Tibial artery (tissue), 4 donors: ENCODE data around the gene MYL6B.

ENCODE experiments used
- DNase-seq, 2 donors: peaks; one replicate each; pipeline ENCODE4 v3.0.0-alpha.2; 2019
- H3K27ac ChIP-seq, 2 donors: fragments of 200-600 bp; sonication (generic) in 1 of 2; 1 replicate in 1 of 2; 2 replicates in 1 of 2; pipeline ENCODE4 v1.5.1; 2018 to 2019; ENCODE audit warnings: mild to moderate bottlenecking in 1 of 2
- H3K27me3 ChIP-seq, 2 donors: fragments of 200-600 bp; sonication (generic) in 1 of 2; one replicate each; pipeline versions ENCODE4 v1.5.1 to v1.6.0; 2016 to 2019
- H3K36me3 ChIP-seq, 3 donors: fragments of 200-600 bp; sonication (generic) in 2 of 3; one replicate each; pipeline ENCODE4 v1.5.1; 2016 to 2019; ENCODE audit warnings: mild to moderate bottlenecking in 2 of 3
- H3K4me1 ChIP-seq, 4 donors: fragments of 200-600 bp; sonication (generic) in 2 of 4; 1 replicate in 3 of 4; 2 replicates in 1 of 4; pipeline ENCODE4 v1.5.1; 2016 to 2019
- H3K4me3 ChIP-seq, 2 donors: fragments of 200-600 bp; sonication (generic) in 1 of 2; 1 replicate in 1 of 2; 2 replicates in 1 of 2; pipeline ENCODE4 v1.5.1; 2018 to 2019; ENCODE audit warnings: mild to moderate bottlenecking in 2 of 2
- H3K9me3 ChIP-seq, 3 donors: fragments of 200-600 bp; sonication (generic) in 1 of 3; one replicate each; pipeline ENCODE4 v1.5.1; 2016 to 2019
- intact Hi-C: fragments of 100-400 bp; cut with DNase I; formaldehyde crosslinking; loops from one replicate; pipeline ENCODE4 v1.15.0; 2023; ENCODE audit warnings: low total_unique reads
- TF ChIP-seq, protein P1 (sequence below), 2 experiments: fragments of 200-600 bp in 1 of 2; fragments of 450-650 bp in 1 of 2; IDR thresholded peaks; one replicate each; pipeline ENCODE4 v1.5.1; 2017 to 2019; ENCODE audit warnings: antibody characterized with exemption in 2 of 2, mild to moderate bottlenecking in 1 of 2, moderate library complexity in 1 of 2

Gene MYL6B

DNA sequence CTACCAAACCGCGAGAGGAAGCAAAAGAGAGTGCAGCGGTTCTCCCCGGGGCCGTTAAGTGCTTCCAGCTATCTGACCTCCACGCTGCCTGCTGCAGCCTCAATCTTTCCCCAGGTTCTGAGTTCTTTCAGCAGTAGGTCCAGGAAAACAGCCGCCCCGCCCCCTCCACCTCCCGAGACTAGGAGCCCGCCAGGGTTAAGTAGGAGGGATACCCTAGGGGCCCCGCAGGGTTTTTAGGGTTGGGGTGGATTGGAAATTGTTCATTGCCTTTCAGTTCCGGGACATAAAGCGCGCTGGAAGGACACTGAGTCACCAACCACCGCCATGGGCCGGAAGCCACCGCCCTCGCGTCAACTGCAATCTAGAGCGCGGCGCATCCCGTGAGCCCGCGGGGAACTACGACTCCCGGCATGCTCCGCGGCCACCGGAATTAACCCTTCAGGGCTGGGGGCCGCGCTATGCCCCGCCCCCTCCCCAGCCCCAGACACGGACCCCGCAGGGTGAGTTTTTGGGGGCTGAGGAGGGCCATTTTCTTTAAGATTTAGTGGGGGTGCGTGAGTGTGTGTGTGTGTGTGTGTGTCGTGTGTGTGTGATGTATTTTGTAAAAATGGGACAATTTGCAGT, at the start of gene MYL6B:
Gene MYL6B, plus strand, starts transcription at position 456 of the 624 bp plus-strand sequence. CDS start 1,332 bp downstream, outside the sequence.
- TF ChIP-seq, protein P1, sequence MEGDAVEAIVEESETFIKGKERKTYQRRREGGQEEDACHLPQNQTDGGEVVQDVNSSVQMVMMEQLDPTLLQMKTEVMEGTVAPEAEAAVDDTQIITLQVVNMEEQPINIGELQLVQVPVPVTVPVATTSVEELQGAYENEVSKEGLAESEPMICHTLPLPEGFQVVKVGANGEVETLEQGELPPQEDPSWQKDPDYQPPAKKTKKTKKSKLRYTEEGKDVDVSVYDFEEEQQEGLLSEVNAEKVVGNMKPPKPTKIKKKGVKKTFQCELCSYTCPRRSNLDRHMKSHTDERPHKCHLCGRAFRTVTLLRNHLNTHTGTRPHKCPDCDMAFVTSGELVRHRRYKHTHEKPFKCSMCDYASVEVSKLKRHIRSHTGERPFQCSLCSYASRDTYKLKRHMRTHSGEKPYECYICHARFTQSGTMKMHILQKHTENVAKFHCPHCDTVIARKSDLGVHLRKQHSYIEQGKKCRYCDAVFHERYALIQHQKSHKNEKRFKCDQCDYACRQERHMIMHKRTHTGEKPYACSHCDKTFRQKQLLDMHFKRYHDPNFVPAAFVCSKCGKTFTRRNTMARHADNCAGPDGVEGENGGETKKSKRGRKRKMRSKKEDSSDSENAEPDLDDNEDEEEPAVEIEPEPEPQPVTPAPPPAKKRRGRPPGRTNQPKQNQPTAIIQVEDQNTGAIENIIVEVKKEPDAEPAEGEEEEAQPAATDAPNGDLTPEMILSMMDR (IDR thresholded peaks at IDR 0.05) = no peak
- H3K27me3 ChIP-seq = no peaks in the 10 kb centered on the region
- intact Hi-C loops = no loop called here
- H3K36me3 ChIP-seq = peaks cover 0 to 7% (median 0%) of the 10 kb centered on the region in 3 donors
- peak within 1 kb of the TSS; percentile 58 to 59 for H3K4me3 ChIP-seq
- H3K9me3 ChIP-seq = no peaks in the 10 kb centered on the region
- H3K4me1 ChIP-seq = peaks cover 0 to 23% (median 18%) of the 10 kb centered on the region in 4 donors
- peak within 1 kb of the TSS; percentile 80 to 88 for H3K27ac ChIP-seq
- peak; percentile 94 to 96 for DNase-seq

DNA sequence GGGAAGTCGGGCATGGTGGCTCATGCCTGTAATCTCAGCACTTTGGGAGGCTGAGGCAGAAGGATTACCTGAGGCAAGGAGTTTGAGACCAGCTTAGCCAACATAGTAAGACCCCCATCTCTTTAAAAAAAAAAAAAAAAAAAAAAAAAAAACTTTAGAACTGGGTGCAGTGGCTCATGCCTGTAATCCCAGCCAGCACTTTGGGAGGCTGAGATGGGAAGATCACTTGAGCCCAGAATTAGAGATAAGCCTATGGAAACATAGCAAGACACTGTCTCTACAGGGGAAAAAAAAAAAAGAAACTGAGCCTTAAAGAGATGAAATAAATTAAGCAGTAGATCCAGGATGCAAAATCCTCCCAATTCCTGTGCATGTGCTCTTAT, 49.7 kb upstream of the MYL6B start:
- Histone ChIP-seq H3K36me3 (peaks cover 9 to 17% (median 11%) of the 10 kb centered on the region in 3 donors), H3K4me3 (no peak overlapping the region), H3K9me3 (no peaks in the 10 kb centered on the region), H3K4me1 (peaks cover 0 to 23% (median 21%) of the 10 kb centered on the region in 4 donors), H3K27ac (no peak overlapping the region), H3K27me3 (no peaks in the 10 kb centered on the region)
- TF ChIP-seq, protein P1 (IDR thresholded peaks at IDR 0.05) = no peak
- no peak for DNase-seq
- intact Hi-C loops = loop anchor here (10.0 kb wide), 1 partner anchor 108 kb away; the partner anchor contains the start of gene SUOX

DNA sequence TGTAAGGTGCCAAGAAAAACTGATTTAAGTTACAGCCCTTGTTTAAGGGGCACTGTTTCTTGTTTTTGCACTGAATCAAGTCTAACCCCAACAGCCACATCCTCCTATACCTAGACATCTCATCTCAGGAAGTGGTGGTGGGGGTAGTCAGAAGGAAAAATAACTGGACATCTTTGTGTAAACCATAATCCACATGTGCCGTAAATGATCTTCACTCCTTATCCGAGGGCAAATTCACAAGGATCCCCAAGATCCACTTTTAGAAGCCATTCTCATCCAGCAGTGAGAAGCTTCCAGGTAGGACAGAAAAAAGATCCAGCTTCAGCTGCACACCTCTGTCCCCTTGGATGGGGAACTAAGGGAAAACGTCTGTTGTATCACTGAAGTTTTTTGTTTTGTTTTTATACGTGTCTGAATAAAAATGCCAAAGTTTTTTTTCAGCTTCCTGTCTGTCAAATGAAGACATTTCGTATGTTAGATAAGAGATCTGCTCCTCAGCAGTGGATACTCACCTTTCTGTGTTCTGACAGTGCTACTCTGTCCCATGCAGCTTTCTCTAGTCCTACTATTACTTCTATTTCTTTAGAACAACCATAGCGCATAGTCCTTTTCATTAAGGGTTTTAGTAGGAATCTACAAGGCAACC, 49.2 kb upstream of the MYL6B start:
- Histone ChIP-seq H3K4me3 (peak overlapping the region; percentile 62 to 70), H3K27ac (peak overlapping the region; percentile 80 to 86), H3K4me1 (peaks cover 0 to 23% (median 21%) of the 10 kb centered on the region in 4 donors), H3K27me3 (no peaks in the 10 kb centered on the region), H3K36me3 (peaks cover 14 to 22% (median 16%) of the 10 kb centered on the region in 3 donors), H3K9me3 (no peaks in the 10 kb centered on the region)
- no peak for DNase-seq
- intact Hi-C loops = loop anchor here (10.0 kb wide), 1 partner anchor 108 kb away; the partner anchor contains the start of gene SUOX
- TF ChIP-seq, protein P1 (IDR thresholded peaks at IDR 0.05) = no peak

DNA sequence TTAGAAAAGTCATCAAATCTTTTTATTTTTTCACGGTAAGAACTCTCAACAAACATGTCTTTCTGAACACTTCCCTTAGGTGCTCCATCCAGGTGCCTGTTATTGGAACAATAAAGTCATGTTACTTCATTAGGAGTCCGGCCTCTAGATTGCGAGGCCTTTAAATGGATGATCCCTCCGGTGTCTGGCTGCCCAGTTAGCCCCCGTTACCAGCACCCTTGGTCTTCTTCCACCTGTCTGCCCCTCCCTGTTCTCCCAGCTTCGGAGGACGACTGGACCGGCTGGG, 48.6 kb upstream of the MYL6B start:
- Histone ChIP-seq H3K36me3 (peaks cover 20 to 28% (median 22%) of the 10 kb centered on the region in 3 donors), H3K9me3 (no peaks in the 10 kb centered on the region), H3K4me3 (peak overlapping the region; percentile 62 to 70), H3K27me3 (no peaks in the 10 kb centered on the region), H3K27ac (peak overlapping the region; percentile 80 to 86), H3K4me1 (peaks cover 0 to 23% (median 21%) of the 10 kb centered on the region in 4 donors)
- no peak for DNase-seq
- intact Hi-C loops = loop anchor here (10.0 kb wide), 1 partner anchor 109 kb away; the partner anchor contains the start of gene SUOX
- TF ChIP-seq, protein P1 (IDR thresholded peaks at IDR 0.05) = no peak

DNA sequence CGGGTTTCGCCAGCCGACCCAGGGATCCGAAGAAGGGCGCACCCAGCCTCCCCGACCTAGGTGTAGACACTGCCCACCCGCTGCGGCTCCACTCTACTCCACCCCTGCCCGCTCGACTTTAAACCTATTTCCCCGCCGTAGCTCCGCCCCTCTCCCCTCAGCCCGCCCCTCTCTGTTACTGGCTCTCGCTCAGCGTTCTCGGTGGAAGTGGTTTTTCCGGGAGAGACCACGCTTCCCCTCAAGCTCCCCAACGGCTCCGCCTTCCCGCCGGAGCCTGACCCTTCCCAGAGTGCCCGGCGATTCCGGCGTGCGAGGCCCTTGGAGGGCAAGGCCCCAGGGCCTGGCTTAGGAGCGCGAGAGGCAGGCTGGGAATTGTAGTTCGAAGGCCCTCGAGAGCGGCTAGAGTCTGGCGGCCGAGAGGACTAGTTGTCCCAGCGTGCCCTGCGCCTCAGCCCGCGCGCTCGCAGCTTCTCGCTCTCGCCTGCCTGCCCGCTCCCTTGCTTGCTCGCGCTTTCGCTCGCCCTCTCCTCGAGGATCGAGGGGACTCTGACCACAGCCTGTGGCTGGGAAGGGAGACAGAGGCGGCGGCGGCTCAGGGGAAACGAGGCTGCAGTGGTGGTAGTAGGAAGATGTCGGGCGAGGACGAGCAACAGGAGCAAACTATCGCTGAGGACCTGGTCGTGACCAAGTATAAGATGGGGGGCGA, 48.1 kb upstream of the MYL6B start, which contains the start of gene PA2G4:
Gene PA2G4, plus strand, starts transcription at position 451 of the 706 bp plus-strand sequence. Its CDS starts 179 bp downstream, at position 630.
- H3K9me3 ChIP-seq = no peaks in the 10 kb centered on the region
- H3K4me3 ChIP-seq = peak within 1 kb of the TSS; percentile 62 to 70
- TF ChIP-seq, protein P1 (IDR thresholded peaks at IDR 0.05) = no peak
- peak within 1 kb of the TSS; percentile 80 to 86 for H3K27ac ChIP-seq
- peak; percentile 97 to 99 for DNase-seq
- peaks cover 0 to 23% (median 21%) of the 10 kb centered on the region in 4 donors for H3K4me1 ChIP-seq
- peaks cover 25 to 30% (median 27%) of the 10 kb centered on the region in 3 donors for H3K36me3 ChIP-seq
- intact Hi-C loops = loop anchor here (10.0 kb wide), 1 partner anchor 109 kb away; the partner anchor contains the start of gene SUOX
- H3K27me3 ChIP-seq = no peaks in the 10 kb centered on the region
